Mesenchymal stem cell (in vitro differentiated cells and primary cell): ENCODE data around the gene TUBGCP5.

Experiments
- DNase-seq: peaks from one replicate; pipeline ENCODE4 v3.0.0-alpha.2; 2013
- H2AFZ ChIP-seq: one replicate; pipeline ENCODE4 v1.6.1; 2013; ENCODE audit warnings: low read depth, mild to moderate bottlenecking, control low read depth, inconsistent platforms, low read length, moderate library complexity
- H2AK5ac ChIP-seq: 2 replicates; pipeline ENCODE4 v1.6.1; 2013; ENCODE audit warnings: low read length, moderate library complexity, mild to moderate bottlenecking, inconsistent platforms; ENCODE audit not compliant: severe bottlenecking
- H2BK120ac ChIP-seq: one replicate; pipeline ENCODE4 v1.6.1; 2013; ENCODE audit warnings: low read depth, mild to moderate bottlenecking, inconsistent platforms, low read length, moderate library complexity
- H2BK12ac ChIP-seq, 2 experiments: one replicate each; pipeline ENCODE4 v1.6.1; 2013; ENCODE audit warnings: inconsistent platforms in 2 of 2, low read length in 2 of 2, mild to moderate bottlenecking in 2 of 2, moderate library complexity in 2 of 2, control low read depth in 1 of 2
- H2BK15ac ChIP-seq: one replicate; pipeline ENCODE4 v1.6.1; 2013; ENCODE audit warnings: mild to moderate bottlenecking, low read depth, inconsistent platforms; ENCODE audit not compliant: poor library complexity, severe bottlenecking
- H2BK5ac ChIP-seq: 2 replicates; pipeline ENCODE4 v1.6.1; 2013; ENCODE audit warnings: low read depth, mild to moderate bottlenecking, low read length, control low read depth, inconsistent platforms; ENCODE audit not compliant: poor library complexity, severe bottlenecking
- H3K14ac ChIP-seq, 2 experiments: one replicate each; pipeline ENCODE4 v1.6.1; 2013; ENCODE audit warnings: inconsistent platforms in 2 of 2, low read length in 2 of 2, control low read depth in 1 of 2, mild to moderate bottlenecking in 1 of 2, moderate library complexity in 1 of 2
- H3K18ac ChIP-seq, 2 experiments: one replicate each; pipeline ENCODE4 v1.6.1; 2013; ENCODE audit warnings: inconsistent platforms in 2 of 2, low read length in 2 of 2, control low read depth in 1 of 2, low read depth in 1 of 2, mild to moderate bottlenecking in 1 of 2
- H3K23ac ChIP-seq, 2 experiments: one replicate each; pipeline ENCODE4 v1.6.1; 2013; ENCODE audit warnings: inconsistent platforms in 2 of 2, low read length in 2 of 2, mild to moderate bottlenecking in 2 of 2, moderate library complexity in 2 of 2, control low read depth in 1 of 2
- H3K27ac ChIP-seq: 2 replicates; pipeline ENCODE4 v1.5.1; 2013; ENCODE audit warnings: mild to moderate bottlenecking, moderate library complexity, low read length, control low read depth, inconsistent platforms; ENCODE audit not compliant: poor library complexity, severe bottlenecking
- H3K27me3 ChIP-seq, 2 experiments: 2 replicates each; pipeline versions ENCODE4 v1.6.1 to v1.7.0; 2013; ENCODE audit warnings: low read length in 2 of 2, mild to moderate bottlenecking in 2 of 2, moderate library complexity in 2 of 2, control low read depth in 1 of 2, inconsistent platforms in 1 of 2; ENCODE audit not compliant: control insufficient read depth in 1 of 2, insufficient read depth in 1 of 2
- H3K36me3 ChIP-seq, 2 experiments: 2 replicates each; pipeline versions ENCODE4 v1.6.1 to v1.7.0; 2013; ENCODE audit warnings: low read length in 2 of 2, control low read depth in 1 of 2, inconsistent platforms in 1 of 2, low read depth in 1 of 2, mild to moderate bottlenecking in 1 of 2; ENCODE audit not compliant: insufficient read depth in 2 of 2, control insufficient read depth in 1 of 2
- H3K4ac ChIP-seq, 2 experiments: one replicate each; pipeline ENCODE4 v1.6.1; 2013; ENCODE audit warnings: inconsistent platforms in 2 of 2, low read length in 2 of 2, mild to moderate bottlenecking in 2 of 2, moderate library complexity in 2 of 2, control low read depth in 1 of 2, low read depth in 1 of 2
- H3K4me1 ChIP-seq: 2 replicates; pipeline ENCODE4 v1.6.1; 2013; ENCODE audit warnings: low read depth, low read length, control low read depth; ENCODE audit not compliant: control insufficient read depth, insufficient read depth
- H3K4me2 ChIP-seq: 2 replicates; pipeline ENCODE4 v1.6.1; 2013; ENCODE audit warnings: low read length, mild to moderate bottlenecking, inconsistent platforms; ENCODE audit not compliant: poor library complexity, severe bottlenecking
- H3K4me3 ChIP-seq, 2 experiments: 2 replicates each; pipeline versions ENCODE4 v1.5.1 to v1.7.0; 2013; ENCODE audit warnings: low read length in 2 of 2, mild to moderate bottlenecking in 2 of 2, control low read depth in 1 of 2, low read depth in 1 of 2; ENCODE audit not compliant: insufficient read depth in 1 of 2
- H3K79me1 ChIP-seq: replicated peaks from 2 replicates; pipeline ENCODE4 v1.6.1; 2013; ENCODE audit warnings: mild to moderate bottlenecking, control low read depth, low read length, inconsistent platforms; ENCODE audit not compliant: poor library complexity, severe bottlenecking
- H3K9ac ChIP-seq: 2 replicates; pipeline ENCODE4 v1.7.0; 2013; ENCODE audit warnings: mild to moderate bottlenecking, low read length, moderate library complexity
- H3K9me3 ChIP-seq: 2 replicates; pipeline ENCODE4 v1.7.0; 2013; ENCODE audit warnings: mild to moderate bottlenecking, low read length; ENCODE audit not compliant: control insufficient read depth
- H4K8ac ChIP-seq: one replicate; pipeline ENCODE4 v1.6.1; 2013; ENCODE audit warnings: inconsistent platforms, mild to moderate bottlenecking, low read length, moderate library complexity
- H4K91ac ChIP-seq: one replicate; pipeline ENCODE4 v1.6.1; 2013; ENCODE audit warnings: mild to moderate bottlenecking, low read length, inconsistent platforms
- WGBS: methylation state at CpG from one replicate; pipeline ENCODE4 v1.1.7; 2013; ENCODE audit warnings: mixed read lengths; 5-methylcytosine and 5-hydroxymethylcytosine counted together

Gene TUBGCP5

DNA sequence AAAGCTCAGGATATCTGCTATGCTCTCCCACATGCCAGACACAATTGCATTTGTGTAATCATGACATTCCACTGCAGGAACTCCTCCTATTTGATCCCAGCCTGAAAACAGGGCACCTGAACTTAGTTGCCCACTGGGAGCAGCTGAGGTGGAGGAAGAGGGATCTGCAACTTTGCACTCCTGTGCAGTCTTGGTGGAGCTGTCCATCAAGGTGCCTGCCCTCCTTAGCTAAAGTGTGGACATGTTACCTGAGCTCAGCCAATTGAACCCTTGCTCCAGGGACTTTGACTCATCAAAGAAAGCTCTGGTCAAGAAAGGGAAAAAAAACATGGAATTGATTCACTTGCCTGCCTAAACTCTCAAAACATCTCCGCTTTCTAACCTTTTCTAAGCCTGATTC is 33.3 kb upstream of the TUBGCP5 start:
- 73% methylated on average over 1 of the region's 1 CpG for whole genome bisulfite sequencing
- no peak overlapping the region for H2AFZ ChIP-seq
- H3K27ac ChIP-seq: no peak overlapping the region

DNA sequence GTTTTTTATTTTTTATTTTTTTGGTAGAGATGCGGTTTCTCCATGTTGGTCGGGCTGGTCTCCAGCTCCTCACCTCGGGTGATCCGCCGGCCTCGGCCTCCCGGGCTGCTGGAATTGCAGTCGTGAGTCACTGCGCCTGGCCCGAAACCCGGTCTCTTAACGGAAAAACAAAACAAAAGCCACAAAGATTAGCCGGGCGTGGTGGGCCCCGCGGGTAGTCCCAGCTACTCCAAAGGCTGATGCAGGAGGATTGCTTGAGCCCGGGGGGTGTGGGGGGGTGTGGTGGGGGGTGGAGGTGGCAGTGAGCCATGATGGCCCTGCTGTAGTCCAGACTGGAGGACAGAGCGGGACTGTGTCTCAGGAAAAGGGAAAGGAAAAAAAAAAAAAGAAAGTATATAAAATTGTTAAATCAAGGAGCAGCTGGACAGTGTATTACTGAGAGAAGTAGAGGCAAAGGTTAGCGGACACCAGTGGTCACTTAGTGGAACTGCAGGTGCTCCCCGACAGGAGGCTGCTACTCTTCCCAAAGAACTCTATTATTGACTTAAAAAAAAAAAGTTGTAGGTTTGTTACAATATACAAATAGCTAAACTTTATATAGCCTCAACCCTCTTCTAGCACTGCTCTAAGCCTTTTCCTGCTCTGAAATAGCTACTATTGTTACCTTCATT is 30.3 kb upstream of the TUBGCP5 start:
- Histone ChIP-seq H2BK120ac (no peak overlapping the region), H3K27ac (no peak overlapping the region), H3K4me3 (no peak overlapping the region), H2AFZ (no peak overlapping the region), H4K8ac (no peak overlapping the region), H3K4ac (no peak overlapping the region), H3K9me3 (no peaks in the 10 kb centered on the region), H2AK5ac (no peak overlapping the region), H3K18ac (no peak overlapping the region), H3K14ac (no peak overlapping the region), H3K4me1 (no peaks in the 10 kb centered on the region), H2BK15ac (no peak overlapping the region), H2BK12ac (no peak overlapping the region), H3K4me2 (no peak overlapping the region), H3K36me3 (no peaks in the 10 kb centered on the region), H3K27me3 (peaks cover 5 to 7% of the 10 kb centered on the region in 2 experiments), H4K91ac (no peak overlapping the region), H2BK5ac (no peak overlapping the region), H3K9ac (no peak overlapping the region), H3K79me1 (no peaks in the 10 kb centered on the region), H3K23ac (no peak overlapping the region)
- no peak for DNase-seq
- WGBS: 93% methylated on average over 19 of the region's 20 CpGs

More for the DNA sequence above, 33.3 kb upstream of the TUBGCP5 start:
- H3K79me1 ChIP-seq: no peaks in the 10 kb centered on the region
- no peak overlapping the region for H3K4ac ChIP-seq
- no peaks in the 10 kb centered on the region for H3K4me1 ChIP-seq
- no peak overlapping the region for H2BK15ac ChIP-seq
- H3K23ac ChIP-seq: no peak overlapping the region
- no peak overlapping the region for H2AK5ac ChIP-seq
- H2BK120ac ChIP-seq: no peak overlapping the region
- no peak overlapping the region for H2BK5ac ChIP-seq
- no peaks in the 10 kb centered on the region for H3K9me3 ChIP-seq
- no peak overlapping the region for H3K18ac ChIP-seq
- no peak overlapping the region for H3K4me3 ChIP-seq
- H4K91ac ChIP-seq: no peak overlapping the region
- H3K4me2 ChIP-seq: no peak overlapping the region
- no peak overlapping the region for H3K9ac ChIP-seq
- no peak overlapping the region for H4K8ac ChIP-seq
- peaks cover 9 to 14% of the 10 kb centered on the region in 2 experiments for H3K27me3 ChIP-seq
- no peak overlapping the region for H2BK12ac ChIP-seq
- no peak overlapping the region for H3K14ac ChIP-seq
- H3K36me3 ChIP-seq: no peaks in the 10 kb centered on the region
- DNase-seq: no peak

DNA sequence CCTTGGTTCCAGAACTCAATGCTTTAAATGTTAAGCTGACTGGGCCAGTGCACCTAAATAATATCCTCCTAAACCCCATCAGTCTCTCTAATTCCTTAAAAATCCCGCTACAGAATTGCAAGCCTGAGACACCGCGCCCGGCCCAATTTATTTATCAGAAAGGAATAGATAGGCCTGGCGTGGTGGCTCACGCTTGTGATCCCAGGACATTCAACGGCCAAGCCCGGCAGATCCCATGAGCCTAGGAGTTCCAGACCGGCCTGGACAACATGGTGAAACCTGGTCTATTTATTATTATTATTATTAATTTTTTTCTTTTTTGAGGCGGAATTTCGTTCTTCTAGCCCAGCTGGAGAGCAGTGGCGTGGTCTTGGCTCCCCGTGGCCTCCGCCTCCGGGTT is 28.0 kb upstream of the TUBGCP5 start:
- Histone ChIP-seq H4K91ac (no peak overlapping the region), H2BK12ac (no peak overlapping the region), H3K4me1 (peaks cover 6% of the 10 kb centered on the region), H3K4me3 (no peak overlapping the region), H3K18ac (no peak overlapping the region), H3K4me2 (no peak overlapping the region), H3K36me3 (no peaks in the 10 kb centered on the region), H3K79me1 (no peaks in the 10 kb centered on the region), H3K9me3 (no peaks in the 10 kb centered on the region), H3K23ac (no peak overlapping the region), H2BK15ac (no peak overlapping the region), H3K27me3 (peaks cover 0 to 2% of the 10 kb centered on the region in 2 experiments), H2BK5ac (no peak overlapping the region), H3K27ac (no peak overlapping the region), H2BK120ac (no peak overlapping the region), H3K4ac (no peak overlapping the region), H3K9ac (no peak overlapping the region), H2AFZ (no peak overlapping the region), H3K14ac (no peak overlapping the region), H4K8ac (no peak overlapping the region), H2AK5ac (no peak overlapping the region)
- no peak for DNase-seq
- WGBS: 92% methylated on average over 12 of the region's 15 CpGs

DNA sequence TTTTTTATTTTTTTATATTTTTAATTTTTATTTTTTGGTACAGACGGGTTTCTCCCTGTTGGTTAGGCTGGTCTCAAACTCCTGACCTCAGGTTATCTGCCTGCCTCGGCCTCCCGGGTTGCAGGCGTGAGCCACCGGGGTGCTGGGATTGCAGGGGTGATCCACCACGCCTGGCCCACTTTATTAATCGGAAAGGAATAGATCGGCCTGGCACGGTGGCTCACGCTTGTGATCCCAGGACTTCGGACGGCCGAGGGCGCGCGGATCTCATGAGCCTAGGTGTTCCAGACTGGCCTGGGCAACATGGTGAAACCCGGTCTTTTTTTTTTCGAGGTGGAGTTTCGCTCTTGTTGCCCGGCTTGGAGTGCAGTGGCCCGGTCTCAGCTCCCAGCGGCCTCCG is 26.5 kb upstream of the TUBGCP5 start:
- 94% methylated on average over 23 of the region's 23 CpGs for WGBS
- Histone ChIP-seq H2AFZ (no peak overlapping the region), H2BK5ac (no peak overlapping the region), H3K9me3 (no peaks in the 10 kb centered on the region), H3K18ac (no peak overlapping the region), H4K91ac (no peak overlapping the region), H2BK15ac (no peak overlapping the region), H3K27ac (no peak overlapping the region), H3K4me2 (no peak overlapping the region), H3K36me3 (no peaks in the 10 kb centered on the region), H2BK120ac (no peak overlapping the region), H3K23ac (no peak overlapping the region), H2AK5ac (no peak overlapping the region), H3K27me3 (peaks cover 2 to 3% of the 10 kb centered on the region in 2 experiments), H3K9ac (no peak overlapping the region), H3K4me3 (no peak overlapping the region), H3K4ac (no peak overlapping the region), H3K14ac (no peak overlapping the region), H3K4me1 (peaks cover 6% of the 10 kb centered on the region), H2BK12ac (no peak overlapping the region), H3K79me1 (no peaks in the 10 kb centered on the region), H4K8ac (no peak overlapping the region)
- DNase-seq: no peak
